Body of pancreas (tissue), 4 donors: Measurements from ENCODE around the gene UMAD1. TPM values are rescaled to one million over a fixed set of nuclear protein-coding genes. Genes with fewer than 3 reads are reported as not detected.

Experiments
- ATAC-seq: fragments of 150-250 bp; one replicate; pipeline ENCODE4 v1.9.1; 2016
- DNase-seq, 4 donors: peaks; one replicate each; pipeline ENCODE4 v3.0.0-alpha.2; 2019
- H3K27ac ChIP-seq, 4 donors: fragments of 200-600 bp; sonication (generic); 1 replicate in 3 of 4; 2 replicates in 1 of 4; pipeline versions ENCODE4 v1.5.1 to v1.6.1; 2016 to 2019; ENCODE audit warnings: mild to moderate bottlenecking in 1 of 4, mixed read lengths in 1 of 4, moderate library complexity in 1 of 4
- H3K27me3 ChIP-seq, 2 donors: fragments of 200-600 bp; sonication (generic); one replicate each; pipeline ENCODE4 v1.6.0; 2016; ENCODE audit warnings: mild to moderate bottlenecking in 1 of 2
- H3K36me3 ChIP-seq, 2 donors: fragments of 200-600 bp; sonication (generic); replicated peaks in 1 of 2; 2 replicates each; pipeline ENCODE4 v1.5.1; 2016; ENCODE audit warnings: low read depth in 2 of 2; ENCODE audit not compliant: insufficient read depth in 1 of 2
- H3K4me1 ChIP-seq: fragments of 200-600 bp; sonication (generic); one replicate; pipeline ENCODE4 v1.6.0; 2016
- H3K4me3 ChIP-seq, 2 donors: fragments of 200-600 bp; sonication (generic); 1 replicate in 1 of 2; 2 replicates in 1 of 2; pipeline ENCODE4 v1.5.1; 2016 to 2019
- H3K9me3 ChIP-seq, 3 donors: fragments of 200-600 bp; sonication (generic); 1 replicate in 2 of 3; 2 replicates in 1 of 3; pipeline ENCODE4 v1.5.1; 2016
- POLR2A ChIP-seq, 3 donors: fragments of 450-650 bp; IDR thresholded peaks; one replicate each; pipeline ENCODE4 v1.6.1; 2016; ENCODE audit warnings: antibody characterized with exemption in 3 of 3, mild to moderate bottlenecking in 2 of 3
- WGBS, 2 donors: methylation state at CpG; one replicate each; pipeline ENCODE4 v1.1.5; 2017; 5-methylcytosine and 5-hydroxymethylcytosine counted together
- intact Hi-C: fragments of 100-400 bp; cut with DNase I; formaldehyde crosslinking; loops from one replicate; pipeline ENCODE4 v1.15.1; 2023
- total RNA-seq, 2 donors: library from RNA; depleted of rRNA; stranded (reverse); fragments of >200 nt; gene quantifications; one replicate each; pipeline ENCODE4 v1.1.0, GENCODE V29; 2016
- TF ChIP-seq, protein P1 (sequence below), 7 experiments: fragments of 450-650 bp in 4 of 7; fragments of 200-600 bp in 3 of 7; sonication (generic) in 3 of 7; IDR thresholded peaks; one replicate each; pipeline ENCODE4 v1.5.1; 2016 to 2019; ENCODE audit warnings: antibody characterized with exemption in 7 of 7

The UMAD1 gene
- total RNA-seq, 2 donors from 2014 or later: 15.8 to 34.8 TPM

DNA sequence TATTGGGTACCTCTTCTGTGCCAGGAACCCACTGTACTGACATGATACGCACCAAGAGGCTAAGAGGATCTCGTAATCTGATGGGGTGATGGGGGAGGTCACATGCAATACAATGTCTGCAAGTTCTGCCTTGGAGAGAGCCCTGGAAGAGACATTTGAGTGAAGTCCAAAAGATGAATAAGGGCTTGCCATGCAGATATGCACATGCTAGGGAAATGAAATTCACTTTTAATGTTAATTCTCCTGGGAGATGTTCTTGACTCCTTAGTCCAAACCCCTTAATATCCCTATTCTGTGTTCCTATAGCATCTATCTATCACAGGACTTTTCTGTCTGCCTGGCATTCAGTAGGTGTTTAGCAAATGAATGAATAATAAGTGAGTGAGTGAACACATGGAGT, 274.0 kb downstream of the UMAD1 start:
- ATAC-seq: no peak
- no peak for DNase-seq
- Histone ChIP-seq H3K27me3 (no peaks in the 10 kb centered on the region), H3K27ac (no peak overlapping the region), H3K4me3 (no peak overlapping the region), H3K36me3 (no peaks in the 10 kb centered on the region), H3K9me3 (no peaks in the 10 kb centered on the region), H3K4me1 (peaks cover 3% of the 10 kb centered on the region)
- intact Hi-C loops: no loop called here
- TF ChIP-seq POLR2A (IDR thresholded peaks at IDR 0.05): no peak
- TF ChIP-seq, protein P1, sequence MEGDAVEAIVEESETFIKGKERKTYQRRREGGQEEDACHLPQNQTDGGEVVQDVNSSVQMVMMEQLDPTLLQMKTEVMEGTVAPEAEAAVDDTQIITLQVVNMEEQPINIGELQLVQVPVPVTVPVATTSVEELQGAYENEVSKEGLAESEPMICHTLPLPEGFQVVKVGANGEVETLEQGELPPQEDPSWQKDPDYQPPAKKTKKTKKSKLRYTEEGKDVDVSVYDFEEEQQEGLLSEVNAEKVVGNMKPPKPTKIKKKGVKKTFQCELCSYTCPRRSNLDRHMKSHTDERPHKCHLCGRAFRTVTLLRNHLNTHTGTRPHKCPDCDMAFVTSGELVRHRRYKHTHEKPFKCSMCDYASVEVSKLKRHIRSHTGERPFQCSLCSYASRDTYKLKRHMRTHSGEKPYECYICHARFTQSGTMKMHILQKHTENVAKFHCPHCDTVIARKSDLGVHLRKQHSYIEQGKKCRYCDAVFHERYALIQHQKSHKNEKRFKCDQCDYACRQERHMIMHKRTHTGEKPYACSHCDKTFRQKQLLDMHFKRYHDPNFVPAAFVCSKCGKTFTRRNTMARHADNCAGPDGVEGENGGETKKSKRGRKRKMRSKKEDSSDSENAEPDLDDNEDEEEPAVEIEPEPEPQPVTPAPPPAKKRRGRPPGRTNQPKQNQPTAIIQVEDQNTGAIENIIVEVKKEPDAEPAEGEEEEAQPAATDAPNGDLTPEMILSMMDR (IDR thresholded peaks at IDR 0.05): no peak
- 87 to 98% methylated on average over 2 of the region's 2 CpGs for WGBS, 2 donors

DNA sequence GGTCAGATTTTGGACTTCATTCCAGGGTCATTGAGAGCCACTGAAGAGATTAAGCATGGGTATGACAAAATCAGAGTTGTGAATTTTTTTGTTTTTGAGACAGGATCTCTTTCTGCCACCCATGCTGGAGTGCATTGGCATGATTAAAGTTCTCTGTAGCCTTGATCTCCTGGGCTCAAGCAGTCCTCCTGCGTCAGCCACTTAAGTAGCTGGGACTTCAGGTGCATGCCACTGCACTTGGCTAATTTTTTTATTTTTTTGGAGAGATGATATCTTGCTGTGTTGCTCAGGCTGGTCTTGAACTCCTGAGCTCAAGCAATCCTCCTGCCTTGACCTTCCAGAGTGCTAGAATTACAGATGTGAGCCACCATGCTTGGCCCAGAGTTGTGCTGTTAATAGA, 275.5 kb downstream of the UMAD1 start:
- intact Hi-C loops: no loop called here
- WGBS, 2 donors: 94 to 100% methylated on average over 1 of the region's 1 CpG
- Histone ChIP-seq H3K9me3 (no peaks in the 10 kb centered on the region), H3K4me1 (peaks cover 10% of the 10 kb centered on the region), H3K27me3 (no peaks in the 10 kb centered on the region), H3K4me3 (no peak overlapping the region), H3K36me3 (no peaks in the 10 kb centered on the region), H3K27ac (no peak overlapping the region)
- ATAC-seq (no peak), DNase-seq (no peak)
- TF ChIP-seq, protein P1 (IDR thresholded peaks at IDR 0.05): no peak
- no peak for TF ChIP-seq POLR2A (IDR thresholded peaks at IDR 0.05)

DNA sequence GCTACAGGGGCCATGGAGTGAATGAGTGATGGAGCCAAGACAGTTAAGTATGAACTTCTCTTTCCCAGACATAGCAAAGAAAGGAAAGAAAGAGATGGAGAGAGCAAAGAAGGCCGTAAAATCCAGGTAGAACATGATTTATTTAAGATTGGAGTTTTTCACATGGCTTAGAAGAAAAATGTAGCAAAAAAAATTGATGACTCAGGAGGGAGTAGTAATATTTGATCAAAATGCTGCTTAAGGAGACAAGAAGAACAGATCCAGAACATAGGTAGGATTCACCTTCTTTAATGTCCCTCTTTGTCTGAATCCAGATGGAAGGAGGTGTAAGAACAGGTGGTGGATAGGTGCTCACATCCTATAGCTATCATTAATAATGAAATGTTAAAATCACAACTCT, 277.0 kb downstream of the UMAD1 start:
- WGBS, 2 donors: 94 to 97% methylated on average over 1 of the region's 1 CpG

DNA sequence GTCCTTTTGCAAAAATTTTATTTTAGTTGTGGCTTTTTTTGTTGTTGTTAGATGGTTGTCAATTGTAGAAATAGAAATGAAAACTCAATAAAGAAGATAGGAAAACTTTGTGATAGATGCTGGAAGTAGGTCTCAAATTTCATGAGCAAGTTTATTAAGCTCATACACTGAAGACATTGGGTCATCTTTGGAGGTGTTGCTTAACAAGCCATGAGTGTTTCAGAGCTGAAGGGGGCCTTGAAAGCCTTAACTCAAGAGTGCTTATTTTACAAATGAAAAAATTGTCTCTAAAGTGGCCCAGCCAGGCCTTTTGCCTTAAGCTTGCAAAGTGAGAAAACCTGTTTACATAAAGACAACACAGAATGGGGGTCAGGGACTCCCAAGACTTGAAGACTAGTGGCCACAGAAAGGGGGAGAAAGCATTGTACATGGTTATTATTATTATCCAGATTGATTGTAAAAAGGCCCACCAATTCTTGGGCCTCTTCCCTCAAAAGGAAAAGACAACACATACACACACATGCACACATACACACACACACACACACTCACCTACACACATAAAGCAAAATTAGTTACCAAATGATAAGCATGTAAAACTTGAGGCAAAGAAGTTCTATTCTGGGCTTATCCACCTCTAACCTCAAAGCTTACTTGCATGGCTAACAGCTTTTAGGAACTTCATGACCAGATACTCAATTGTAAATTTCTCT, 278.3 kb downstream of the UMAD1 start:
- H3K27ac ChIP-seq: no peak overlapping the region
- intact Hi-C loops: no loop called here
- ATAC-seq (no peak), DNase-seq (no peak)
- H3K27me3 ChIP-seq: no peaks in the 10 kb centered on the region
- TF ChIP-seq, protein P1 (IDR thresholded peaks at IDR 0.05): no peak
- TF ChIP-seq POLR2A (IDR thresholded peaks at IDR 0.05): no peak
- no peaks in the 10 kb centered on the region for H3K9me3 ChIP-seq
- peaks cover 18% of the 10 kb centered on the region for H3K4me1 ChIP-seq
- no peak overlapping the region for H3K4me3 ChIP-seq
- no peaks in the 10 kb centered on the region for H3K36me3 ChIP-seq

More for the DNA sequence above, 277.0 kb downstream of the UMAD1 start:
- TF ChIP-seq, protein P1 (IDR thresholded peaks at IDR 0.05): no peak
- no peak for TF ChIP-seq POLR2A (IDR thresholded peaks at IDR 0.05)
- intact Hi-C loops: no loop called here
- ATAC-seq (no peak), DNase-seq (no peak)
- Histone ChIP-seq H3K27me3 (no peaks in the 10 kb centered on the region), H3K27ac (no peak overlapping the region), H3K4me3 (no peak overlapping the region), H3K4me1 (peaks cover 16% of the 10 kb centered on the region), H3K36me3 (no peaks in the 10 kb centered on the region), H3K9me3 (no peaks in the 10 kb centered on the region)

DNA sequence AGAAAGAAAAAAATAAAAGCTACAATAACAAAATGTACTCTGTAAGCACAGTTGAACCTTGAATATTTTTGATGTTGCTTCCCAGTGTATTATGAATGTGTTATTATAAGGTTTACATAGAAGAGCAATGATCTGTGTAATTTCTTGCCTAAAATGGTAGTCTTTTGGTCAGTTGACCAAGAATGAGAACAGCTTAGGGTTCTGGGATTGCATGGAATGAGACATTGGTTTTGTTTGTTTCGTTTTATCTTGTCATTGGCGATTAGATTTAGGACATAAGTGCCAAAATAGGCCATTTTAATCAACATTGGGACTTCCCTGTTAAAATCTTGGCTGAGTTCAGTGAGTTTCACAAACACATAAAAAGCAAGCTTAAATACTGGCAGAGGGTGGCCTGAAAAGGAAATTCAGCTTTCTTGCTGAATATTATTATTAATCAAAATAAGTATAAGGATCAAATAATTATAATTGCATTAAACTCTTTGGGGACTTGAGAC, 278.9 kb downstream of the UMAD1 start:
- no peak overlapping the region for H3K27ac ChIP-seq
- WGBS, 2 donors: 29 to 41% methylated on average over 2 of the region's 2 CpGs
- H3K4me3 ChIP-seq: no peak overlapping the region
- H3K27me3 ChIP-seq: no peaks in the 10 kb centered on the region
- H3K4me1 ChIP-seq: peaks cover 18% of the 10 kb centered on the region
- no peaks in the 10 kb centered on the region for H3K36me3 ChIP-seq
- intact Hi-C loops: no loop called here
- DNase-seq (no peak), ATAC-seq (no peak)
- TF ChIP-seq, protein P1 (IDR thresholded peaks at IDR 0.05): no peak
- TF ChIP-seq POLR2A (IDR thresholded peaks at IDR 0.05): no peak
- H3K9me3 ChIP-seq: no peaks in the 10 kb centered on the region
